GM19463 (cell line): ENCODE data around the gene NOP10.
"Not testable (repeated sequence)": the region's sequence is repeated elsewhere in the genome, so short reads cannot be mapped to it uniquely, and the experiment has no call there.

Experiments
- ATAC-seq: cut with Tn5 transposase; IDR thresholded peaks from one replicate; pipeline ENCODE4 v1.9.1; 2021; ENCODE audit warnings: mild to moderate bottlenecking, moderate library complexity; ENCODE audit not compliant: unreplicated experiment

The NOP10 gene

GRCh38 chr15:34342737-34343575 lies at the start of gene NOP10, which contains the start of gene NUTM1:
TSS of gene NOP10 (minus strand) at chr15:34343136. CDS start at chr15:34343073, 63 bp downstream.
TSS of gene NUTM1 (plus strand) at chr15:34343315. CDS start at chr15:34343697, 382 bp downstream.
- peak; percentile 95 for ATAC-seq

DNA sequence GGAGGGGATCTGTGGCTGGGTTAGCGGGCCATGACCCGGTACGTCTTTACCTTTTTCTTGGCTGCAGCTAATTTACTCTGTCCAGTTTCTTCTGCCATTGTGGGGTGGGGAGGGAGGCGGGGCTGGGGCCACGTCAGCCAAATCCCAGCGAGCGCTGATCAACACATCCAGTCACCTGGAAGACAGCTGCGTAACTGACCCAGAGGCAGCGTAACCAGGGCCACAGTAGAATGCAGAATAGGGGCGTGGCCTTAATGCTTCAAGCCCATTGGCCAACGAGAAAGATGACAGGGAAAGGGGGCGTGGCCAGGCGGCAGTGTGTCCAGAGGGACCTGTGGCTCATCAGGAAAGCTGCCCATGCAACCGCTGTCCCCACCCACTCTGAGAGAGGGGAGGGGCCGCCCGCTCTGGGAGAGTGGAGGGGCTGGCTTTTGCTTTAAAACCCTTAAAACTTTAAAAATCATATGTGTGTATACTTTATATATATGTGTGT lies 46.7 kb upstream of the NOP10 start:
- not testable (repeated sequence) for ATAC-seq

- not testable (repeated sequence) for ATAC-seq
Measured at GRCh38 chr15:34381829-34382521, 39.0 kb upstream of the NOP10 start.

DNA sequence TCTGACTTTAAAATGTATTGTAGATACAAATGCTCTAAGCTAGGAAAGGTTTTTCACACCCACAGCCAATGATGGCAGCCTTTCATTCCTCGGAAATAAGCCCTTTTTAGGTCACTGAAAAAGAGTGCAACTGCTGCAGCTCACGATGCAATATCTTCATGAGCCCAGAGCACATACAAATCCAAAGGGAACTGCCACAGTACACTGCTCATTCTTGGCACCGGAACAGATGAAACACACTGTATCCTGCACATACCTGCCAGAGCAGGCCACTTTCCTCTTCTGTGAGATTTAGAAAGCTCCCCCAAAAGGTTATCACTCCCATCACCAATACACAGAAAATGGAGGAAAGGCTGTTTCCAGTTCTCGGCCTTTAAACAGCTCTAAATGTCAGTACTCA lies 37.6 kb upstream of the NOP10 start:
- ATAC-seq = not testable (repeated sequence)

- no peak for ATAC-seq
Measured at GRCh38 chr15:34376856-34377255, 33.9 kb upstream of the NOP10 start.

DNA sequence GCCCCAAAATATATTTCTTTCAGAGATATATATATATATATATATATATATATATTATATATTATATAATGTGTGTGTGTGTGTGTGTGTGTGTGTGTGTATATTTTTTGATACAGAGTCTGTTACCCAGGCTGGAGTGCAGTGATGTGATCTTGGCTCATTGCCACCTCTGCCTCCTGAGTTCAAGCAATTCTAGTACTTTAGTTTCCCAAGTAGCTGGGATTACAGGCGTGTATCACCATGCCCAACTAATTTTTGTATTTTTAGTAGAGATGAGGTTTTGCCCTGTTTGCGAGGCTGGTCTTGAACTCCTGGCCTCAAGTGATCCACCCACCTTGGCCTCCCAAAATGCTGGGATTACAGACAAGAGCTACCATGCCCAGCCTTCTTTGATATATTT lies 32.6 kb upstream of the NOP10 start:
- ATAC-seq = not testable (repeated sequence)

- no peak for ATAC-seq
Measured at GRCh38 chr15:34374816-34375215, 31.9 kb upstream of the NOP10 start.

DNA sequence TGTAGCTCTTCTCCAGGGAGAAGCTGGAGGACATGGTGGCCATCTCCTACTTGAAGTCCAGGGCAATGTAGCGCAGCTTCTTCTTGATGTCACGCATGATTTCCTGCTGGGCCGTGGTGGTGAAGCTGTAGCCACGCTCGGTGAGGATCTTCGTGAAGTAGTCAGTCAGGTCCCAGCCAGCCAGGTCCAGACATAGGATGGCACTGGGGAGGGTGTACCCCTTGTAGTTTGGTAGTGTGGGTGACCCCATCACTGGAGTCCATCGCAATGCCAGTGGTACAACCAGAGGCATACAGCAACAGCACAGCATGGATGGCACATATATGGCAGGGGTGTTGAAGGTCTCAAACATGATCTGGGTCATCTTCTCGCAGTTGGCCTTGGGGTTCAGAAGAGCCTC lies 31.0 kb upstream of the NOP10 start:
- no peak for ATAC-seq

DNA sequence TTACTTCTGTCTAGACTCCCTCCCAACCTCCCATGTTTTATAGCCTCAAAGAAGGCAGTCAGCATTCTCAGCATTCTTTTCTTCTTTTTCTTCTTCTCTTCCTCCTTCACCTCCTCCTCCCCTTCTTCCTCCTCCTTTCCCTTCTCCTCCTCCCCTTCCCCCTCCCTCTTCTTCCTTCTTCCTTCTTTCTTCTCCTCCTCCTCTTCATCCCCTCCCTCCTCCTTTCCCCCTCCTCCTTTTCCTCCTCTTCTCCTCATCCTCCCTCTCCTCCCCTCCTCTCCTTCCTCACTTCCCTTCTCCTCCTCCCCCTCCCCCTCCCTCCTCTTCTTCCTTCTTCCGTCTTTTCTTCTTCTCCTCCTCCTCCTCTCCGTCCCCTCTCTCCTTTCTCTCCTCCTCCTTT lies 27.7 kb upstream of the NOP10 start:
- no peak for ATAC-seq

GRCh38 chr15:34370129-34370528 lies 27.2 kb upstream of the NOP10 start:
- no peak for ATAC-seq

DNA sequence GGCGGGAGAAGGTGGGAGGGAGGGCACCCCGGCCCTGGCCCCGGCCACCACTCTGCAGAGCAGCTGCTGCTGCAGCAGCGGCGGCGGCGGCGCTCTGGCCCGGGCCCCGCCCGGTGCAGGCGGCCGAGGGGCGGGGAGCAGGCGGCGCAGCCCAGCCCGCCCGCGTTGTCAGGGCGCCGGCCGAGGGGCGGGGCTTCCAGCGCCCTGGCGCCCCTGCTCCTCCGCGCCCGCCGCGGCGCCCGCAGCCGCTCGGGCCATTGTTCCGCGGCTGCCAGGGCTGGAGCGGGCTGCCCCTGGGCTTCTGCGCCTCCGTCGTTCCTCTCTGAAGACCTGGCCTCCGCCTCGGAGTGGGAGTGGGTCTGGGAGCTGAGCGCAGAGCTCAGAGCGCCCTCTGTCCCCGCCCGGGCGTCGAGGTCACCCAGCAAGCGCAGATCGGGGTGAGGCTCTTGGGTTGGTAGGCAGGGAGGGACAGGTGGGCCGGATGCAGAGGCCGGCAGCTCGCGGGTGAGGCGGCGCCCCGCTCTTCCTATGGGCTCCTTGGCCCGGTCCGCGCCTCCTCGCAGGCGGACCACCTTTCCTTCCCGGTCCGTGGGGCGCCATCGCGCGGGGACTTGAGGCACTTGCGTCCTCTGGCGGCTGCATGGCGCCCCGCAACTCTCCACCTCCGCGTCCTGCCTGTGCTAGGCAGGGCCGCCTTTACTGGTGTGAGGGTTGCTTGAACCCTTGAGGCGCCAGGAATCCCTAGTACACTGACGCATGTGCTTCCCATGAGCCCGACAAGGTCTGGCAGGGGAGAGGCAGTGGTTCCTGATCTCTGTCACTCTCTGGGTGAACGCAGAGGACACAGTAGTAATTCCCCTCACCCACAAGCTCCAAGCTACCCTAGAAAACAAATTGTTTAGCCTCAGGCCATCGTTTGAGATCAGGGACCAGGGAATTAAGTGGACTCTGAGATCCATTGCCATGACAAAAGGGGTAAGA lies 24.5 kb upstream of the NOP10 start, which contains the start of gene LPCAT4:
LPCAT4 (minus strand) TSS at position 96 of the 981 bp plus-strand sequence. CDS start 96 bp downstream, outside the sequence.
- peak; percentile 75 for ATAC-seq

DNA sequence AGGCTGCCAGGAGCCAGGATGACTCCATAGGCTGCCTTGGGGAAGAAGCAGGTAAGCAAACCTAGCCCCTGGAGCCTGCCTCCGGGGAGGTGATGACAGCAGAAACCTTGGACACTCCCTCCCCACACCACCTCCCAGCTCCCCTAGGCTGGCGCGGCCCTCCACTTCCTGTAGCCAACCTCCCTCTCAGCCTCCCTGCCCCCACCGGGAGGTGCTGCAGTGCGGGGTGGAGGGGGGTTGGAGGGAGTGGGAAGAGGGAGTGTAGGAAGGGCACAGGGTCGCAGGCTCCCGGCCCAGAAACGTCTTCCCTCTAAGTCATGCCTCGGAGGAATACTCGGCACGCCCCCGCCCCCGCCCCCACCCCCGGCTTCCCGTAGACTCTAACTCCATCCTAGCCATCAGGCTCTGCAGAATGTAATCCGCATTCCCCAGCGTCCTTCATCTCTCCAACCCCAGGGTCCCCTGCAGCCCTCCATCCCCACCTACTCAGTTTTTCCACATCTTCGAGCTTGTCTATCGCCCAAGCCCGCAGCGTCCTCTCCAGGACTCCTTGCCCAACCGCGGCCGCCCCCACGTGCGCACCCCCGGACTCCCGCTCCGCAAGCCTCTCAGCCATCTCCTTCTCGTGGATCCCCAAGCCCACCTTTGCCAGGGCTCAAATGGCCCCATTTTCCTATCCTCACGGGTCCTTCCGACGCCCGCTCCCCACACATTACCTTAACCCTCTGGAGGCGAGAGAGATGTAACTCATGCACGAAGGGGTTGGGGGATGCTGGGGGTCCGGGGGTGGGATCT lies 23.5 kb upstream of the NOP10 start:
- peak; percentile 20 for ATAC-seq

- ATAC-seq = no peak
Measured at GRCh38 chr15:34365836-34366235, 22.9 kb upstream of the NOP10 start.

DNA sequence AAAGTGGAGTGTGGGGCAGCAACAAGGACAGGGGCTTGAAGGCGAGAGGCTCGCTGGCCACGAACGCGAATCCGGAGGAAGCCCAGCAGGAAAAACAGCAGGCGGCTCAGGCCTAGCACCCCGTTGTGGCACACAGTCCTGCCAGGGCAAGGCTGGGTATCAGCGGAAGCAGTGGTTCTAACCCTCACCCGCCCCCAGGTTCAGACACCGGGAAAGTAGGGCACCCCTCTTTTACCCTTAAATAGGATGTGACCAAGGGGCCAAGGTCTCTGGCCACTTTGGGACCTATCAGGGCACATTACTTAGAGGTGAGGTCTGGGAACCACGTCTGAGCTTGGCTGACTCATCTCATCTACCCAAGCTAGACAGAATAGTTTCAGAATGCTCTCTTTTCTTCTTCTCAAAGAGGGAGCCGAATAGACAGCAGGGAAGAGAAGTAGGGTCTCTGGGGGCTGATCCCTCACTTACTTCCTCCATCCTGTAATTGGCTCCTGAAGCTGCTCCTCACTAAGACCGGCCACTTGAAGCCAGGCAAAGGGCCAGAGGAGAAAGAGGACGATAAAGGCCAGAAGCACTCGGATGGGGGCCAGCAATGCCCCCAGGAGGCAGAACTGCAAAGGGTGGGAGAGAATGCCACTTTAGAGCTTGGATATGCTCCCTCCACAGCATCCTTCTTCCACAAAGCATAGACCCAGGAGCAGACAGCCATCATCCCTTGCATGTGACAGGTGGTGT lies 22.3 kb upstream of the NOP10 start:
- ATAC-seq = no peak

- no peak for ATAC-seq
Measured at GRCh38 chr15:34364041-34364440, 21.1 kb upstream of the NOP10 start.

GRCh38 chr15:34362047-34362773 lies 19.3 kb upstream of the NOP10 start:
- no peak for ATAC-seq

DNA sequence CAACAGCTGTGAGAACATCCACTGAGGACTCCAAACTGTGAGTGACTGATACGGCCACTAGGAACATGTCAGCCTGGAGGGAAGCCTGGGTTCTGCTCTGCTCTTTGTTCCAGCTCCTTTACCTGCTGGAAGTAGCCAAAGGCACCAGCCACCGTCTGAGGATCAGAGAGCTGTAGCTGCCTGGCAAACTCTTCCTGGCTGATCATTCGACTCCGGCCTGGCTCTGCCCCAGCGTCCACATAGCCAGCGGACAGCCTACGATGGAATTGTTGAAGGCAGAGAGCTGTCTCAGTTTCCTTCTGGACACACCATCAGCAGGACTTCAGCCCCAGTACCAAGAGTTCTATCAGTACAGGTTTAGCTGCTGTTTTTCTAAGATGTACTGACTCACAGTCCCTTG lies 18.3 kb upstream of the NOP10 start:
- no peak for ATAC-seq

DNA sequence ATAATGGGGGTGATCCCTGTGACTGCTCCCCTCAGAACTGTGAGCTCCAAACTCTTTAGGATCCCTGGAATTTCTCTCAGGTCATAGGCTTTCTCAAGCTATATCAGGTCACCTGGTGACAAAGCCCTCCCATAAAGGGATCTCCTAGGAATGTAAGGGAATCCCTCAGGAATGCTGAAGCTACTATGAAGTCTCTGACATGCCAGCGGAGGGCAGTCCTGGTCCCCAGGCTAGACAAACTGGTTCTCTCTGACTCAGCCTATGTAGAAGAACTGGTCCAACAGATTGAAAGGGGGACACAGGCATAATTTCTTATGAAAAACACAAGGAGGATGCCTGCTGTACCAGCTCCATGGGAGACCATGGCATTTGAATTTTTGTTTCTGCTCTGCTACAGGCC lies 17.4 kb upstream of the NOP10 start:
- ATAC-seq = no peak
